ENCODE measurements around the gene ZNF285. TPM values are rescaled to one million over a fixed set of nuclear protein-coding genes. Genes with fewer than 3 reads are reported as not detected.
"Not testable (repeated sequence)": the region's sequence is repeated elsewhere in the genome, so short reads cannot be mapped to it uniquely, and the experiment has no call there.

Gene ZNF285
- total and polyA plus RNA-seq, 12 donors = 2.0 to 5.0 (median 3.8) TPM

- no peak for TF ChIP-seq CTCF (IDR thresholded peaks at IDR 0.05)
- Histone ChIP-seq H3K4me3 (no peak overlapping the region), H3K27ac (no peak overlapping the region), H3K9me3 (peaks cover 0 to 100% (median 49%) of the 10 kb centered on the region in 11 donors), H3K36me3 (peaks cover 3 to 100% (median 43%) of the 10 kb centered on the region in 9 donors), H3K4me1 (no peaks in the 10 kb centered on the region), H3K27me3 (no peaks in the 10 kb centered on the region)
- no peak for DNase-seq
- WGBS, 2 donors = 98 to 100% methylated on average over 2 of the region's 2 CpGs
- ATAC-seq = no peak
- intact Hi-C loops (cut with DNase I) = no loop called here
Measured at GRCh38 chr19:44435441-44435840, 34.0 kb upstream of the ZNF285 start.

DNA sequence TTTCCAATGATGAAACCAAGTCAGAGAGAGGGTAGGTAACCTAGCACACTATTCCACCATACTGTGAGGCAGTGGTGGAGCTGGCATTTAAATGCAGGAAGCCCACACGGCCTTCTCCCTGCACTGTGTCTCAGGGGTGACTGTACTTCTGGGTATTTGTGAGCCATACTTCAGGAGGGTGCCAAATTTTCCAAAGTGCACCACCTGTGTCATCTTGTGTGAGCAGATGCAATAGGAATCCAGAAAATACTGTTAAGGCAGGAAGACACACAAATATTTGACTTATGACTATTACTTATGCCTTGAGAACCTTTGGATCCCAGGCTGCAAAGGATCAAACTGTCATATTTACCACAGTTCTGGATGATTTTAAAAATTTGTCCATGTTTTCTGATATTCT, 29.5 kb upstream of the ZNF285 start:
- Histone ChIP-seq H3K4me3 (no peak overlapping the region), H3K4me1 (no peaks in the 10 kb centered on the region), H3K27me3 (no peaks in the 10 kb centered on the region), H3K9me3 (peaks cover 0 to 100% (median 71%) of the 10 kb centered on the region in 11 donors), H3K27ac (no peak overlapping the region), H3K36me3 (peaks cover 3 to 100% (median 54%) of the 10 kb centered on the region in 9 donors)
- intact Hi-C loops (cut with DNase I) = no loop called here
- ATAC-seq = no peak
- WGBS, 2 donors = 97 to 100% methylated on average over 1 of the region's 1 CpG
- no peak for DNase-seq
- TF ChIP-seq CTCF (IDR thresholded peaks at IDR 0.05) = no peak

DNA sequence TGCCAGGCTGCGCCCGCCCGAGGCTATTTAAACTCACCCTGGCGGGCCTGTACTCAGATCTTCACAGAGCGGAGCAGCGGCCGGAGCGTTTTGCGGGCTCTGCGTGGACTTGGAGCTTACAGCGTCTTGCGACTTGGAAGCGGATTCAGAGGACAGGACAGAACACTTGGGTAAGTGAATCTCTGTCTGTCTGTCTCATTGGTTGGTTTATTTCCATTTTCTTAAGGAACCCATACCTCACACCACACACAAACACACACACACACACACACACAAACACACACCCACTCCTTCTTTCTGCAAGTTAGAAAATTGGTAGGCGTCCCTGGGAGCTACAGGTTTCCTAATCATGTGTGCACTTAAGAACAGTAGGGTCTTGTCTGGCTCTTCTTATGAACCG, 14.1 kb upstream of the ZNF285 start:
- intact Hi-C loops (cut with DNase I); H3K4me1 ChIP-seq; H3K36me3 ChIP-seq; H3K4me3 ChIP-seq; H3K27ac ChIP-seq; ATAC-seq; DNase-seq: not testable (repeated sequence)
- 89 to 91% methylated on average over 4 to 7 of the region's 15 CpGs for WGBS, 2 donors
- peaks cover 0 to 18% (median 0%) of the 10 kb centered on the region in 7 donors for H3K27me3 ChIP-seq
- peaks cover 0 to 73% (median 6%) of the 10 kb centered on the region in 11 donors for H3K9me3 ChIP-seq

DNA sequence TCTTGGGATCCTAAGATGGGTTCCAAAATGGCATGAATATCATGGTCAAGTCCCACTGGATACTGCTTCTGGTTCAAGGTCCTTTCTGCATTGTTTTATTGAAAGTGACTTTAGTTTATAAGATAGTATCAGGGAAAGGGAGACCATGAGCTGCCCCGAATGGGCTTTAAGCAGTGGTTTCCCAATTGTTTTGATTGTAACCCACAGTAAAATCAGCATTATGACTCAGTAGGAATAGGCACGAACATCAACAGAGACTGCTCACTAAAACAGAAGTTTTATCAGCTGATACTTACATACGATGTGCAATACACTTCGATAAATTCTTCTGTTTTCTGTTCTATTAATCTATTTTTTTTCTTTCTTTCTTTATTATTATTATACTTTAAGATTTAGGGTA, 12.1 kb downstream of the ZNF285 start:
- H3K27me3 ChIP-seq; intact Hi-C loops (cut with DNase I); H3K27ac ChIP-seq; ATAC-seq; H3K4me1 ChIP-seq; DNase-seq; H3K4me3 ChIP-seq: not testable (repeated sequence)
- peaks cover 0 to 65% (median 4%) of the 10 kb centered on the region in 11 donors for H3K9me3 ChIP-seq
- peaks cover 0 to 78% (median 38%) of the 10 kb centered on the region in 9 donors for H3K36me3 ChIP-seq
- 97% methylated on average over 4 of the region's 4 CpGs for WGBS, 2 donors

GRCh38 chr19:44374789-44375188, 26.6 kb downstream of the ZNF285 start:
- H3K9me3 ChIP-seq = peaks cover 0 to 70% (median 0%) of the 10 kb centered on the region in 11 donors
- H3K4me3 ChIP-seq = no peak overlapping the region
- H3K27me3 ChIP-seq = no peaks in the 10 kb centered on the region
- H3K27ac ChIP-seq = no peak overlapping the region
- ATAC-seq (no peak), DNase-seq (no peak)
- H3K4me1 ChIP-seq = no peaks in the 10 kb centered on the region
- TF ChIP-seq CTCF (IDR thresholded peaks at IDR 0.05) = no peak
- intact Hi-C loops (cut with DNase I) = no loop called here
- H3K36me3 ChIP-seq = no peaks in the 10 kb centered on the region
- 46 to 47% methylated on average over 2 of the region's 2 CpGs for WGBS, 2 donors
